SU-DHL-6 (cell line): Measurements from ENCODE around the gene PSMA8.

Experiments
- CTCF ChIP-seq: fragments of 200-600 bp; sonication (generic); IDR thresholded peaks from one replicate; pipeline ENCODE4 v1.5.1; 2017; ENCODE audit warnings: antibody characterized with exemption, mild to moderate bottlenecking, low read length, moderate library complexity; ENCODE audit not compliant: insufficient read depth, poor library complexity, severe bottlenecking
- EZH2phosphoT487 ChIP-seq: fragments of 200-600 bp; sonication (generic), shearing (Covaris generic); conservative IDR thresholded peaks from 2 replicates; pipeline ENCODE4 v1.6.1; 2018; ENCODE audit warnings: mild to moderate bottlenecking, antibody characterized with exemption, low read length, moderate library complexity, mixed read lengths

GRCh38 chr18:26225022-26225693, 91.5 kb downstream of the PSMA8 start:
- TF ChIP-seq CTCF (no peak), EZH2phosphoT487 (no peak)
